ENCODE data around the gene KLRF1. TPM values are rescaled to one million over a fixed set of nuclear protein-coding genes. Genes with fewer than 3 reads are reported as not detected.

The KLRF1 gene
- total and polyA plus RNA-seq, 8 donors, result 0.28 to 2.1 (median 0.47) TPM; not detected in 1

GRCh38 chr12:9856151-9856550 lies 28.9 kb downstream of the KLRF1 start:
- H3K4me3 ChIP-seq, result no peak overlapping the region
- intact Hi-C loops (cut with DNase I), result no loop called here
- DNase-seq (no peak), FAIRE-seq (no peak), ATAC-seq (peak in 1 of 4 donors; percentile 29)
- H3K4me1 ChIP-seq, result no peaks in the 10 kb centered on the region
- WGBS, 2 donors, result 65 to 85% methylated on average over 1 of the region's 1 CpG
- no peaks in the 10 kb centered on the region for H3K9me3 ChIP-seq
- H3K36me3 ChIP-seq, result no peaks in the 10 kb centered on the region
- TF ChIP-seq CTCF (IDR thresholded peaks at IDR 0.05), result no peak
- peaks cover 0 to 4% (median 0%) of the 10 kb centered on the region in 4 donors for H3K27me3 ChIP-seq
- no peak overlapping the region for H3K27ac ChIP-seq

DNA sequence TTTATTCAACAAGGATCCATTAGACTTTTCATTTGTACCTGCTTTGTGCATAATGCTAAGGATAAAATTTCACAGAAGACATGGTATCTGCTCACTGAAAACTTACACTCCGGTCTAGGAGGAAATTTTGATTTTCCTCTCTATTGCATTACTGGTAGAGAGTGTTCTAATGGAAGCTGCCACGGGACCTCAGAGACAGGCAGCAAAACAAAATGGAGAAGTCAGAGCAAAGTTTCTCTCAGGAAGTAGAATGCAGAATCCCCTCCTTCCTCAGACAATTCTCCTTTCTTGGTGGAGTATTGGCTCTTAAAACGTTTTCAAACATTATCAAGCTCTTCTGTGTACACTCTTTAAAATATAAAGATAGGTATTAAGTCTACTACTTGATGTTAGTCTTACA lies 29.6 kb downstream of the KLRF1 start:
- intact Hi-C loops (cut with DNase I), result no loop called here
- DNase-seq (no peak), ATAC-seq (peak in 1 of 4 donors; percentile 47), FAIRE-seq (no peak)
- no peak overlapping the region for H3K27ac ChIP-seq
- no peaks in the 10 kb centered on the region for H3K4me1 ChIP-seq
- no peaks in the 10 kb centered on the region for H3K9me3 ChIP-seq
- H3K36me3 ChIP-seq, result no peaks in the 10 kb centered on the region
- no peak for TF ChIP-seq CTCF (IDR thresholded peaks at IDR 0.05)
- WGBS, 2 donors, result 40 to 54% methylated on average over 3 of the region's 3 CpGs
- peaks cover 0 to 4% (median 0%) of the 10 kb centered on the region in 4 donors for H3K27me3 ChIP-seq
- no peak overlapping the region for H3K4me3 ChIP-seq

- Histone ChIP-seq H3K27me3 (peaks cover 0 to 4% (median 0%) of the 10 kb centered on the region in 4 donors), H3K4me3 (no peak overlapping the region), H3K9me3 (no peaks in the 10 kb centered on the region), H3K4me1 (no peaks in the 10 kb centered on the region), H3K27ac (no peak overlapping the region), H3K36me3 (no peaks in the 10 kb centered on the region)
- intact Hi-C loops (cut with DNase I), result no loop called here
- TF ChIP-seq CTCF (IDR thresholded peaks at IDR 0.05), result no peak
- ATAC-seq (no peak), DNase-seq (no peak), FAIRE-seq (no peak)
These were observed 30.9 kb downstream of the KLRF1 start for GRCh38 chr12:9858135-9858534.

- no peak overlapping the region for H3K4me3 ChIP-seq
- WGBS, 2 donors, result 57 to 82% methylated on average over 4 of the region's 4 CpGs
- TF ChIP-seq CTCF (IDR thresholded peaks at IDR 0.05), result no peak
- H3K27ac ChIP-seq, result no peak overlapping the region
- no peaks in the 10 kb centered on the region for H3K36me3 ChIP-seq
- FAIRE-seq (no peak), DNase-seq (no peak), ATAC-seq (no peak)
- no peaks in the 10 kb centered on the region for H3K9me3 ChIP-seq
- H3K4me1 ChIP-seq, result peaks cover 0 to 6% (median 0%) of the 10 kb centered on the region in 3 donors
- intact Hi-C loops (cut with DNase I), result no loop called here
- H3K27me3 ChIP-seq, result peaks cover 0 to 6% (median 0%) of the 10 kb centered on the region in 4 donors
These were observed 37.8 kb downstream of the KLRF1 start for GRCh38 chr12:9864913-9865675.

GRCh38 chr12:9866860-9867269 lies 39.6 kb downstream of the KLRF1 start:
- no peak for TF ChIP-seq CTCF (IDR thresholded peaks at IDR 0.05)
- FAIRE-seq (no peak), ATAC-seq (no peak), DNase-seq (no peak)
- WGBS, 2 donors, result 52 to 60% methylated on average over 4 of the region's 4 CpGs
- intact Hi-C loops (cut with DNase I), result no loop called here
- Histone ChIP-seq H3K9me3 (no peaks in the 10 kb centered on the region), H3K36me3 (no peaks in the 10 kb centered on the region), H3K4me3 (peak overlapping the region in 1 of 4 donors; percentile 38), H3K27me3 (peaks cover 0 to 3% (median 0%) of the 10 kb centered on the region in 4 donors), H3K27ac (no peak overlapping the region), H3K4me1 (peaks cover 0 to 6% (median 0%) of the 10 kb centered on the region in 3 donors)

Data from pancreas (tissue), 10 donors.